Mononuclear cell (primary cell): ENCODE data around the gene MPZL3. TPM values are rescaled to one million over a fixed set of nuclear protein-coding genes. Genes with fewer than 3 reads are reported as not detected.

Experiments
- H3K27me3 ChIP-seq: 2 replicates; pipeline ENCODE4 v1.6.0; 2011; ENCODE audit warnings: low read length, control low read depth; ENCODE audit not compliant: insufficient read depth
- H3K4me1 ChIP-seq: 2 replicates; pipeline ENCODE4 v1.5.1; 2011; ENCODE audit warnings: mild to moderate bottlenecking, low read length, control low read depth; ENCODE audit not compliant: insufficient read depth
- H3K4me3 ChIP-seq: 2 replicates; pipeline ENCODE4 v1.5.1; 2011; ENCODE audit warnings: mild to moderate bottlenecking, low read length, moderate library complexity
- H3K9me3 ChIP-seq: 2 replicates; pipeline ENCODE4 v1.5.1; 2011; ENCODE audit warnings: low read depth, mild to moderate bottlenecking, control low read depth, low read length
- total RNA-seq: library from RNA; depleted of rRNA; stranded (reverse); fragments of >200 nt; gene quantifications from one replicate; pipeline ENCODE4 v1.2.3, GENCODE V29; 2012

The MPZL3 gene
- total RNA-seq, 1 donor, result 16.7 TPM

DNA sequence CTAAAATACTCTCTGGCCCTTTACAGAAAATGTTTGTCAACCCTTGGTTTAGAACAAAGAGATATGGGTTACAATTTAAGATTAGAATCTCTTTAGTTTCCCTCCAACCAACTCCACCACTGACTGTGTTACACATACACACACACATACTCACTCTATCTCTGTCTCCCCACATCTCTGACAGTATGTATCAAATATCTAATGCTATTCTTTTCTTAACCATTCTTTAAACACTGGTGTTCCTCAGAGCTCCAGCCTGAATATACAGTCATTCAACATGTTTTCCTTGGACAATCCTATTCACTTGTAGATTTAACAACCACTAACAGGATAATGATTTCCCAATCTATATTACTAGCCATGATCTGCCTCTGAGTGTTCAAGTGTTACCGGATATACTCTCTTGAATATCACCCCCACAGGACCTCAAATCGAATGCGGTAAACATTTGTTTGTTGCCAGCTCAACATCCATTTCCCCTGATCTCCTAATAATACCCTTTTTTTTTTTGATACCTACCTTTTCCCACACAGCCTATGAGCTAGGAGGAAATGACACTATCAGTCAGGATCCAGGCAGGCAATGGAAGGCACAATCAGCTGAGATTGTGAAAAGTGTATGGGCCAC is 6.1 kb downstream of the MPZL3 start:
- Histone ChIP-seq H3K9me3 (no peaks in the 10 kb centered on the region), H3K27me3 (no peaks in the 10 kb centered on the region), H3K4me3 (no peak overlapping the region), H3K4me1 (peaks cover 58% of the 10 kb centered on the region)

DNA sequence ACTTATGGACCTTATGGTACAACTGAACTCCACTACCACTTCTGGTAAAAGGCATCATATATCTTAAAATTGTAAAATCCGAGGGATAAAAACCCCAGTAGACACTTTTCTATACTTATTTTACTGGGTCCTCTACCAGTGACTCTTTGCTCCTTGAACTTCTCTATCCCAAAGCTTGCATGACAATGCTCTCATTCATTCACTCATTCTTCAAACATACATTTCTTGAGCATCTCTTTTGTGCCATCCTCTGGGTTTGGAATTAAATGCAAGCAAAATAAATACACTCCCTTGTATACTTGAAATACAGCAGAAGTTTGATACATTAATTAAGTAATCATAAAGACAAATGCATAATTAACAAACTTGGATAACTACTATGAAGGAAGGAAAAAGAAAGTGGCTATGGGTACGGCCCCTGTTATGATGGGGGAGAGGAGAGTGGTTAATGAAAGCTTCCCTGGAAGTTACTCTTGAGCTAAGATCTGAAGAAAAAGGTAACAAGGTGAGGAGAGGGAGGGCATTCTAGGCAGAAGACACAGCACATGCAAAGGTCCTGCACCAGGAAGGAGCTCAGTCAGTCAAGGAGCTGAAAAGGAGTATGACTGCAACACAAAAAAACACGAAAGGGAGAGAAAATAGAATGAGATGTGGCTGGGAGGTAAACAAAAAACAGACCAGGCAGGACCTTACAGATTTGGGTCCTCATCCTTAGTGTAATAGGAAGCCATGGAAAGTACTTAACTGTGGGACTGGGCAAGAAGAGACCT is 8.0 kb downstream of the MPZL3 start:
- Histone ChIP-seq H3K27me3 (no peaks in the 10 kb centered on the region), H3K4me1 (peaks cover 70% of the 10 kb centered on the region), H3K4me3 (no peak overlapping the region), H3K9me3 (no peaks in the 10 kb centered on the region)

DNA sequence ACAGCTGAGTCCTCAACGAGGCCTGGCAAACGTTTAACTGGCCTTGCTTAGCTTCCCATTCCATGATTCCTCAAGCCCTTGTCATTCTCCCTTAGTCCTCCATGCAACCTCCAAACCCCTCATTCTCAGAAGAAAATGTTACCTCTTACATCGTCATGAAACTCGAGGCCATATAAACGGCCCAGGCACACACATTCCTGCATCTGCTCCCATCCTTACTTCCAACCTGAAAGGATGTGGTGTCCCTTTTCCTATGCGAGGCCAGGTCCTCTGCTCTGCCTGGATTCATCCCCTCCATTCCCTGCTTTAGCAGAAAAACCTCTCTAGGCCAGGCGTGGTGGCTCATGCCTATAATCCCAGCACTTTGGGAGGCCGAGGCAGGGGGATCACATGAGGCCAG is 9.0 kb downstream of the MPZL3 start:
- Histone ChIP-seq H3K27me3 (no peaks in the 10 kb centered on the region), H3K4me1 (peaks cover 80% of the 10 kb centered on the region), H3K9me3 (no peaks in the 10 kb centered on the region), H3K4me3 (no peak overlapping the region)

DNA sequence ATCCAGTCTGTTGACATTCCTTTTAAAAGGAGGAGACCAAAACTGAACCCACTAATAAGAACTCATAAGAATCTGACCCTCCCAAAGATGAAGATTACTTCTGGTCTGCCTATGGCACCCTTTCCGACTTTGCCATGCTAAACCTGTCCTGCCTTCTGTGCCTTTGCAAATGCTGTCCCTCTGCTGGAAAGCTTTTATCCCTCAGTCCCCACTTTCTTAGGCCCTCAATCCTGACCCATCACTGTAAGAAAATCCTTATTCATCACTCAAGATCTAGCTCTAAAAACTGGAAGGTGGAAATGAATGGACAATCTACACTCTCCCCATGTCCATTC is 10.4 kb downstream of the MPZL3 start:
- Histone ChIP-seq H3K27me3 (no peaks in the 10 kb centered on the region), H3K9me3 (no peaks in the 10 kb centered on the region), H3K4me3 (no peak overlapping the region), H3K4me1 (peaks cover 83% of the 10 kb centered on the region)

DNA sequence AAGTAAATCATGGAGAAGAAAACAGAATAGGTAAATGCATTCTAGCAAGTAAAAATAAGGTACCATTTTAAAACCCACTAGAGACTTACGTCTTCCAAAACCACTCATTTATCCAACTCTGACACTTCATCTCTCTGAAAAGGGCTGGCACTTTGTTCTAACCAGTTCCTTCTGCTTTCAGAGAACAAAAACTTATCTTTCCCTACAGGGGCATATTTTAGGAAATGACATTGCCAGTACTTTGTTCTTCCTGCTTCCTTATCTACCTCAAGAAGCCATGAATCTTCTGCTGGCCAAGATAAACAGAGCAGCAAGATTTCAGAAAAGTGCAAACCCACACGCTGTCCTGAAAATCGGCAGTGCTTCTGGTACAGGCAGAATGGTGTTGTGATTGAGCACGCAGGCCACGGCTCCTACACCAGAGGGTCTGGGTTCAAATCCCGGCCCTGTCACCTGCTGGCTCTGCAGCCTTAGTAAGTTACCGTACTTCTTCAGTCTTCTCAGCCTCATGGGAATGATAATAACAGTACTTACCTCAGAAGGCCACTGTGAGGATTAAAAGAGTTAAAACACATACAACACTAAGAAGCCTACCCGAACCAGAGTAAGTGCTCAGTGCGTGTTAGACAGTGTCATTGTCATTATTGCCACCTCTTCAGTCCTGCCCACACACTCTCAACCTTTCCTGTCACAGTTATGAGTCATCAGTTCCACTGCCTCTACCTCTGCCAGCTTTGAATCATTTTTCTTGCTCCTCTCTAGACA is 11.0 kb downstream of the MPZL3 start:
- H3K9me3 ChIP-seq, result no peaks in the 10 kb centered on the region
- H3K4me3 ChIP-seq, result no peak overlapping the region
- H3K4me1 ChIP-seq, result peaks cover 80% of the 10 kb centered on the region
- no peaks in the 10 kb centered on the region for H3K27me3 ChIP-seq

GRCh38 chr11:118239509-118240205 is 12.5 kb downstream of the MPZL3 start:
- Histone ChIP-seq H3K4me1 (peaks cover 72% of the 10 kb centered on the region), H3K4me3 (peak overlapping the region; percentile 10), H3K27me3 (no peaks in the 10 kb centered on the region), H3K9me3 (no peaks in the 10 kb centered on the region)

DNA sequence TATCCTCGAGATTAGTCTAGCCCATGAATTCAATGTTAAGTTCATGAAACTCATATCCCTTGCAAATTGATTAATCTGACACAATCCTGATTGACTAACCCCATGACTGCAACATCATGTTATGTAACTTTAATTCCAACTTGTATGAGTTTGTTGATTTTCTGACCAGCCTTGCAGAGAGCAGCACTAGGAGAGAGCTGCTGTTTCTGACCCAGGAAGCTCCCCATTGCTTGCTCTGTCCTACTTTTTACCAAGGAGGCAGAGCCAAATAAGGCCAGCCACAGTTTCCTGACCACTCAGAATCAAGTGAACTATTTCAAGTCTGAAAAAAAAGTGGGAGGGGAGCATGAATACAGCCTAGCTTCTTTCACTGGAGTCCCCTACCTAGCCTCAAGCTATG is 13.2 kb downstream of the MPZL3 start:
- Histone ChIP-seq H3K4me3 (no peak overlapping the region), H3K4me1 (peaks cover 72% of the 10 kb centered on the region)

GRCh38 chr11:118238421-118238820 is 13.7 kb downstream of the MPZL3 start:
- Histone ChIP-seq H3K9me3 (no peaks in the 10 kb centered on the region), H3K4me3 (no peak overlapping the region), H3K27me3 (no peaks in the 10 kb centered on the region), H3K4me1 (peaks cover 69% of the 10 kb centered on the region)

More for the DNA sequence above, 13.2 kb downstream of the MPZL3 start:
- Histone ChIP-seq H3K27me3 (no peaks in the 10 kb centered on the region), H3K9me3 (no peaks in the 10 kb centered on the region)

DNA sequence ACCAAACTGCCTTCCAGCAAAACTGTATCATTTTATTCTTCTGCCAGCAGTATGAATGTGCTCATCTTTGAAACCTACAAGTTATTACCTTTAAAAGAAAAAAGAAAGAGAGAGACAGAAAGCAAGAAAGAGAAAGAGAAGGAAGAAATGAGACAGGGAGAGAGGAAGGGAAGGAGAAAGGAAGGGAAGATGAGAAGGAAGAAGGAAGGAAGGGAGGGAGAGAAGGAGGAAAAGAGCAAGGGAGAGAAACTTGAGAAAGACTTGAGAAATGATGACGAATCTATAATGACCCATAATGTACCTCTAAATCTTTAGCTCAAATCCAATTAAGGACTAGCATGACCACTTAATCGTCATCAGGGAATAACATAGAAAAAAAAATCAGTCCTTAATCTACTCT is 16.0 kb downstream of the MPZL3 start:
- H3K4me3 ChIP-seq, result no peak overlapping the region
- H3K27me3 ChIP-seq, result no peaks in the 10 kb centered on the region
- no peaks in the 10 kb centered on the region for H3K9me3 ChIP-seq
- peaks cover 58% of the 10 kb centered on the region for H3K4me1 ChIP-seq

DNA sequence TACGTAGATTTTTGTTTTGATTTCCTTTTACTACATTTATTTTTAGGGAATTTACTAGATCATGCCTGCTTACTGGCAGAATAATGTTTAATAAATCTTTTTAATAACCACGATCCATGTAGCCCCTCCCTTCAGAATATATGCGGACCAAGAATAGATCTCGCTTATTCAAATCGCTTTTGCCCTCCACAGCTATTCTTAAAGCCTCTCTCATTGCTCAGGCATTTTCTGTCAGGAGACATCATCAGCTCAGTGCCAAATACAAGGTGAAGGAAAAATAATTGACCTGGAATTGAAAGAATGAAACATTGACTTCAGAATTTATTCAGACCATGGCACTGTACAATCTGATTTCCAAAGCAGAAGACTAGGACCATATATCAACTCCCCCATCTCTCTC is 17.3 kb downstream of the MPZL3 start:
- Histone ChIP-seq H3K4me1 (peaks cover 58% of the 10 kb centered on the region), H3K27me3 (no peaks in the 10 kb centered on the region), H3K4me3 (no peak overlapping the region), H3K9me3 (no peaks in the 10 kb centered on the region)

DNA sequence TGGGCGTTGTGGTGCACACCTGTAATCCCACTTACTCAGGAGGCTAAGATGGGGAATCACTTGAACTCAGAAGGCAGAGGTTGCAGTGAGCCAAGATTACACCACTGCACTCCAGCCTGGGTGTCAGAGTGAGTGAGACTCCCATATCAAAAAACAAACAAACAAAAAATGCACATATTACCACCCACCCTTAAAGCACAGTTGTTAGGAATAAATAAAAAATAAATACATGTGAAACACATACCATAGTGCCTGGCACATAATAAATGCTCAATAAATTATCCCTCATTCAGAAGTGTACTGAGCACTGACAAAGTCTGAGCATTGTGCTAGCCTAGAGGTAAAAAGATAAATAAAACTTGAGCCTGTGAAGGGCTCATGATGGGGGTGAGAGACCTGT is 18.3 kb downstream of the MPZL3 start:
- no peaks in the 10 kb centered on the region for H3K9me3 ChIP-seq
- no peaks in the 10 kb centered on the region for H3K27me3 ChIP-seq
- peaks cover 58% of the 10 kb centered on the region for H3K4me1 ChIP-seq

DNA sequence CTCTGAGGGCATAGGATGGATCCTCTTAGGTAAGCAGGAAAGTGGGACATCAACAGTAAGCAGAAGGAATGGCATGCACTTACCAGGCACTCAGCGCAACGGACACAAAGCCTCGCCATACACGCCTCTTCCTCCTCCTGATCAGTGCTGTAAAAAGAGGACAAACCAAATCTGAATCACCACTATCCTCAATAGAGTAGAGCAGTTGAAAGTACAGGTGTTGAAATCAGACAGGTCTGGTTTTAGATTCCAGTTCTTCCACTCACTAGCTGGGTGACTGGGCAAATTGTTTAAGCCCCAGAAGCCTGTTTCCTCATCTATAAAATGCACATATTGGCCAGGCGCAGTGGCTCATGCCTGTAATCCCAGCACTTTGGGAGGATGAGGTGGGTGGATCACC is 18.8 kb downstream of the MPZL3 start:
- no peak overlapping the region for H3K4me3 ChIP-seq
- peaks cover 58% of the 10 kb centered on the region for H3K4me1 ChIP-seq
- no peaks in the 10 kb centered on the region for H3K27me3 ChIP-seq
- no peaks in the 10 kb centered on the region for H3K9me3 ChIP-seq

More for the DNA sequence above, 18.3 kb downstream of the MPZL3 start:
- H3K4me3 ChIP-seq, result no peak overlapping the region

DNA sequence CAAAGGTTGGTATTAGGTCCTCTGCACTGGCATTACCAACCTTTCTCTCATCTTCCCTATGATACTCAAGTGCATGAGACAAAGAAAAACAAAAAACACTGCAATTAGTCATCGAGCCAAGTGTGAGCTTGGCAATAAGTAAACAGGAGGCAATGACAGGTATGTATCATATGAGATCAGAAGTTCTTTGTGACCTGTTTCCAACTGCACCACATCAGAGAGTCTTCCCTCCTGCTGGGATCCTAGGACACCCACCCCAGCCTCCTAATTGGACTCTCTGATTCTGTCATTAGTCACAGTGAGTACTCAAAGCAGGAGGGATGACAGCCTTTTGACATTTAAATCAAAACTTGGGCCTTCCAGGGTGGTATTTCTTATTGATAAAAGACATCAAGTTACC is 19.5 kb downstream of the MPZL3 start:
- Histone ChIP-seq H3K9me3 (no peaks in the 10 kb centered on the region), H3K4me1 (peaks cover 58% of the 10 kb centered on the region), H3K27me3 (no peaks in the 10 kb centered on the region)

DNA sequence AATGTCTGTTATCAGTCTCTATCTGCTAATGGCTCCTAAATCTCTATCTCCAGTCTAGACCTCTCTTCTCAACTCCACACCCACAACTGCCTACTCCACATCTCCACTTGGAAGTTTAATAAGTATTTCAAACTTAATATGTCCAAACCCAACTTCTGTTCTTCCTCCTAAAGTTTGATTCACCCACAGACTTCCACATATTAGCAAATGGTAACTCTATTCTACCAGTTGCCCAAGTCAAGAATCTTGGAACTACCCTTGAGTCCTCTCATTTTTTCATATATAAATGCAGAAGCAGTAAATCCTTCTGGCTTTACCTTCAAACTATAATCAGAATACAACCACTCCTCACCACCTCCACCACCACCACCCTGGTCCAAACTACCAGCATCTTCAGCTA is 20.7 kb downstream of the MPZL3 start:
- H3K9me3 ChIP-seq, result no peaks in the 10 kb centered on the region
- peaks cover 61% of the 10 kb centered on the region for H3K4me1 ChIP-seq
- no peaks in the 10 kb centered on the region for H3K27me3 ChIP-seq
- no peak overlapping the region for H3K4me3 ChIP-seq

More for the DNA sequence above, 19.5 kb downstream of the MPZL3 start:
- no peak overlapping the region for H3K4me3 ChIP-seq

DNA sequence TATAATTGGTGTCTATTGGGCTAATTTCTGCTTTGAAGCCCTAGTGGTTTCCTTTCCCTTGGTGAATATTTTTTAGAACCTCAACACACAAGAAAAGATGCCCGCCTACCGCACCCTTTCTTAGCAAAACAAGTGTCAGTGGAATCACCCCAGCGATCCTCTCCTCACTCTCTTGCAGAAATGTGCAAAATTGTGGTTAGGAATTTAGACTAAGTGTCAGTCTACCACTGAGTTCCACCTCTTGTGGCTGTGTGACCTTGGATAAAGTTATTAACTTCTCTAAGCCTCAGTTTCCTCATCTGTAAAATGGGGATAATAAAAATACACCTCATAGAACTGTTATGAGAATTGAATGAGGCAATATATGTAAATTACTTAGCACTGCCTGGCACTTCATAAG is 22.1 kb downstream of the MPZL3 start:
- H3K4me3 ChIP-seq, result no peak overlapping the region
- no peaks in the 10 kb centered on the region for H3K27me3 ChIP-seq
- H3K4me1 ChIP-seq, result peaks cover 69% of the 10 kb centered on the region
- H3K9me3 ChIP-seq, result no peaks in the 10 kb centered on the region
